Measurements from ENCODE around the gene AGK. TPM values are rescaled to one million over a fixed set of nuclear protein-coding genes. Genes with fewer than 3 reads are reported as not detected.
"Not testable (repeated sequence)": the region's sequence is repeated elsewhere in the genome, so short reads cannot be mapped to it uniquely, and the experiment has no call there.

The AGK gene
- total RNA-seq, 1 donor from 2014 or later, result 35.0 TPM

DNA sequence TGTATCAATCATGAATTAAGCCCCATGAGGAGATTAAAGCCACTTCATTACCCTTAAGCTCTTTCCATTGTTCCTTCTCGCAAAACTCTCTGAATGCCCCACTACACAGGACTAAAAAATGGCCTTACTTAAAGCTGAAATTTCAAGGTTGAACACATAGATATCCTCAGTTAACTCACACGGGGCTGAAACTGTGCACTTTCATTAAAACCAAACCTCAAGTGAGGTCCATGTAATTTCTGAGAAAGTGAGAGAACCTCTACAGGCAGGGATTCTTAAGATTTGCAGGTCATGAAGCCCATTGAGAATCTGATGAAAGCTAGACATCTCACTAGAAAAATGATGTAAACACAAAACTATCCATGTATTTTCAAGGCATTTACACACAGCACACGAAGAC, 134.9 kb downstream of the AGK start:
- TF ChIP-seq, protein P1, sequence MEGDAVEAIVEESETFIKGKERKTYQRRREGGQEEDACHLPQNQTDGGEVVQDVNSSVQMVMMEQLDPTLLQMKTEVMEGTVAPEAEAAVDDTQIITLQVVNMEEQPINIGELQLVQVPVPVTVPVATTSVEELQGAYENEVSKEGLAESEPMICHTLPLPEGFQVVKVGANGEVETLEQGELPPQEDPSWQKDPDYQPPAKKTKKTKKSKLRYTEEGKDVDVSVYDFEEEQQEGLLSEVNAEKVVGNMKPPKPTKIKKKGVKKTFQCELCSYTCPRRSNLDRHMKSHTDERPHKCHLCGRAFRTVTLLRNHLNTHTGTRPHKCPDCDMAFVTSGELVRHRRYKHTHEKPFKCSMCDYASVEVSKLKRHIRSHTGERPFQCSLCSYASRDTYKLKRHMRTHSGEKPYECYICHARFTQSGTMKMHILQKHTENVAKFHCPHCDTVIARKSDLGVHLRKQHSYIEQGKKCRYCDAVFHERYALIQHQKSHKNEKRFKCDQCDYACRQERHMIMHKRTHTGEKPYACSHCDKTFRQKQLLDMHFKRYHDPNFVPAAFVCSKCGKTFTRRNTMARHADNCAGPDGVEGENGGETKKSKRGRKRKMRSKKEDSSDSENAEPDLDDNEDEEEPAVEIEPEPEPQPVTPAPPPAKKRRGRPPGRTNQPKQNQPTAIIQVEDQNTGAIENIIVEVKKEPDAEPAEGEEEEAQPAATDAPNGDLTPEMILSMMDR (IDR thresholded peaks at IDR 0.05; ENCODE audit: unreplicated experiment), result no peak
- Mint-ChIP-seq H3K36me3 (peaks cover 18% of the 10 kb centered on the region), H3K27ac (no peak overlapping the region), H3K27me3 (ENCODE audit: low read depth) (no peaks in the 10 kb centered on the region), H3K9me3 (no peaks in the 10 kb centered on the region), H3K4me3 (no peak overlapping the region), H3K4me1 (peaks cover 5% of the 10 kb centered on the region)
- no peak for DNase-seq (ENCODE audit: low spot score in 2 of 2, unreplicated experiment in 2 of 2)

DNA sequence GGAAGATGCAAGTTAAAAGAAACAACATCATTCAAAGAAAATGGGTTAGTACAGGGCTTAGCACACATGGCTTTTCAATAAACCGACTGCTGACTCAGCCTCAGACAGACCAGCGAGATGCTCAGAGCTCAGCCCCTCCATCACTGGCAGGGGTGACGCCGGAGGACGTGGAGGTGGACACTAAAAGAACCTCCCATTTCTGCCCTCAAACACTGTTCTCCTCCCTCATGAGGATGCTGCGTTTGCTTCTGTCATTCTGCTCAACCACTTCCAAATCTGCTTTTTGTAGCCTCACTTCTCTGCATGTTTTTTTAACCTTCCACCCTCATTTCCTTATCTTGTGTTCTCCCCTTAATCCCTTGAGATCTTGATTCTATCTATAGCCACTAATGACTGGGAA, 135.5 kb downstream of the AGK start:
- H3K9me3 Mint-ChIP-seq, result no peaks in the 10 kb centered on the region
- no peaks in the 10 kb centered on the region for H3K27me3 Mint-ChIP-seq (ENCODE audit: low read depth)
- H3K36me3 Mint-ChIP-seq, result peaks cover 12% of the 10 kb centered on the region
- DNase-seq (ENCODE audit: low spot score in 2 of 2, unreplicated experiment in 2 of 2), result no peak
- H3K4me3 Mint-ChIP-seq, result no peak overlapping the region
- peaks cover 5% of the 10 kb centered on the region for H3K4me1 Mint-ChIP-seq
- TF ChIP-seq, protein P1 (IDR thresholded peaks at IDR 0.05; ENCODE audit: unreplicated experiment), result no peak
- H3K27ac Mint-ChIP-seq, result no peak overlapping the region

DNA sequence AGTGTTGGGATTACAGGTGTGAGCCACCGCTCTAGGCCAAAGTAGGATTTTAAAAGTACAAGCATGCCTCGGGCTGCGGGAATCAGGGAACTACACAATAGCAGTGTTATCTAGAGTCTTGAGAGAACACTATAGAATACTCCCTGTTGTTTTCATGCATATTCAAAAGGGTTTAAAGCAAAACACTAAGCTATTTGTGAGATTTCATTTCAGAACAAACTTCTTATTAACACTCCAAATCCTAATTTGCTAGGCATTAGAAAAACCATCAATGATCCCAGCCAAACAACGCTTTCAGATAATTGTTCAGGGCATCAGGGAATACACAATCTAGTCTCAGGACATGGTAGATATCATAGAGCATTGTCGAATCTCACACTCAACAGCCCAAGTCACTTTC, 136.8 kb downstream of the AGK start:
- peaks cover 5% of the 10 kb centered on the region for H3K4me1 Mint-ChIP-seq
- DNase-seq (ENCODE audit: low spot score in 2 of 2, unreplicated experiment in 2 of 2), result no peak
- H3K9me3 Mint-ChIP-seq, result no peaks in the 10 kb centered on the region
- TF ChIP-seq, protein P1 (IDR thresholded peaks at IDR 0.05; ENCODE audit: unreplicated experiment), result no peak
- H3K4me3 Mint-ChIP-seq, result no peak overlapping the region
- H3K27ac Mint-ChIP-seq, result no peak overlapping the region
- H3K27me3 Mint-ChIP-seq (ENCODE audit: low read depth), result no peaks in the 10 kb centered on the region
- peaks cover 5% of the 10 kb centered on the region for H3K36me3 Mint-ChIP-seq

DNA sequence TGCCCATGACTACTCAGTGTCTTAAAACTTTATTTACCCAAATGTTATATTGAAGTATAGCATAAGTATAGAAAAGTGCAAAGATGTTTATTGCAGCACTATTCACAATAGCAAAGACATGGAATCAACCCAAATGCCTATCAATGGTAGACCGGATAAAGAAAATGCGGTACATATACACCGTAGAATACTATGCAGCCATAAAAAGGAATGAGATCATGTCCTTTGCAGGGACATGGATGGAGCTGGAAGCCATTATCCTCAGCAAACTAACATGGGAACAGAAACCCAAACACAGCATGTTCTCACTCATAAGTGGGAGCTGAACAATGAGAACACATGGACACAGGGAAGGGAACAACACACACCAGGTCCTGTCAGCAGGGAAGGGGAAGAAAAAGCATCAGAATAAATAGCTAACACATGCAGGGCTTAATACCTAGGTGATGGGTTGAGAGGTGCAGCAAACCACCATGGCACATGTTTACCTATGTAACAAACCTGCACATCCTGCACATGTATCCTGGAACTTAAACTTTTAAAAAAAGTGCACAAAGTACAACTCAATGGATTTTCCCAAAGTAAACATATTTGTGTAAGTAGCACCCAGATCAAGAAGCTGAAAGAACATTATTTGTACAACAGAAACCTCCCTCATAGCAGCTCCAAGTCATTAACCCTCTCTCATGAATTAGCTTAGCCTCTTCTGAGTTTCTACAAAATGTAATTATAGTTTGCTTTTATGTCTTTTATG, 138.0 kb downstream of the AGK start:
- DNase-seq (ENCODE audit: low spot score in 2 of 2, unreplicated experiment in 2 of 2); H3K4me3 Mint-ChIP-seq; H3K27ac Mint-ChIP-seq; H3K36me3 Mint-ChIP-seq; H3K9me3 Mint-ChIP-seq; H3K27me3 Mint-ChIP-seq (ENCODE audit: low read depth); H3K4me1 Mint-ChIP-seq: not testable (repeated sequence)

DNA sequence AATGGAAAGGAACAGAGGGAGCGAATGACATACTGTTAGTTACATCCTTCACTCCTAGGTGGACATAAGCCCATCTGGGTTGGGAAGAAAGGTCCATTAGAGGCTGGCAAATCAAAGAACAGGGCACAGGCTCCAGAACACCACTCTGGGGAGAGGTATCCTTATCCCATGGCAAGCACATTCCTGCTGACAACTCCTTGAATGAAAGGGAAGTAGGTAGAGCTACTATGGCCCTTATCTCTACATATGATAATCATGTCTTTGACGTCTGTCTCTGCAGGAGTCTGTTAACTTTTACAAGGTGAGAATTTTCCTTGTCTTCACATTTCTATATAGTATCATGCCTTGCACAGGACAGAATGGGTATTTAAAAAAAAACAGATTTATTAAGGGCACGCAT, 140.3 kb downstream of the AGK start:
- Mint-ChIP-seq H3K4me1 (peaks cover 5% of the 10 kb centered on the region), H3K27ac (no peak overlapping the region), H3K4me3 (no peak overlapping the region), H3K9me3 (no peaks in the 10 kb centered on the region), H3K27me3 (ENCODE audit: low read depth) (no peaks in the 10 kb centered on the region), H3K36me3 (no peaks in the 10 kb centered on the region)
- TF ChIP-seq, protein P1 (IDR thresholded peaks at IDR 0.05; ENCODE audit: unreplicated experiment), result no peak
- DNase-seq (ENCODE audit: low spot score in 2 of 2, unreplicated experiment in 2 of 2), result no peak

DNA sequence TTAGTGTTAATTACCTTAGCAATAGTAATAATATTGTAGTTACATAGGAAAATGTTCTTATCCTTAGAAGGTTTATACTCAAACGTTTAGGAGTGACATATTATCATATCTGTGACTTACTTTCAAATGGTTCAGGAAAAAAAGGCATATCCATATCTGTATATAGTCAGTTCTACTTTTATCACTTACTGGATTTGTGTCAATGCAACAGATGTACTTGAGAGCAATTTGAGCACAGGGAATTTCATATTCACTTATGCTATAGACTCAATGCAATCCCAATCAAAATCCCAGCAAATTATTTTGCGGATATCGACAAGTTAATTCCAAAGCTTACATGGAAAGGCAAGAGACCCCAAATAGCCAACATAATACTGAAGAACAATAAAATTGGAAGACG, 140.8 kb downstream of the AGK start:
- Mint-ChIP-seq H3K4me3 (no peak overlapping the region), H3K36me3 (no peaks in the 10 kb centered on the region), H3K4me1 (peaks cover 3% of the 10 kb centered on the region), H3K9me3 (no peaks in the 10 kb centered on the region), H3K27me3 (ENCODE audit: low read depth) (no peaks in the 10 kb centered on the region), H3K27ac (no peak overlapping the region)
- DNase-seq (ENCODE audit: low spot score in 2 of 2, unreplicated experiment in 2 of 2), result no peak
- TF ChIP-seq, protein P1 (IDR thresholded peaks at IDR 0.05; ENCODE audit: unreplicated experiment), result no peak
